Measurements from ENCODE around the gene TCEA3.
A peak's percentile ranks its signal among the peaks of the same experiment; 100 is the strongest.

GRCh38 chr1:23444104-23444533 lies 19.6 kb upstream of the TCEA3 start:
- TF ChIP-seq CTCF (IDR thresholded peaks at IDR 0.05), result no peak
- TF ChIP-seq POLR2A (IDR thresholded peaks at IDR 0.05), result peak; percentile 59

Measured in ovary (tissue), 3 donors.